Tibial nerve (tissue), 4 donors: ENCODE results near the gene NHSL1. TPM values are rescaled to one million over a fixed set of nuclear protein-coding genes. Genes with fewer than 3 reads are reported as not detected.

ENCODE experiments used
- DNase-seq, 2 donors: peaks; one replicate each; pipeline ENCODE4 v3.0.0-alpha.2; 2019; ENCODE audit warnings: low spot score in 2 of 2
- H3K27ac ChIP-seq, 4 donors: fragments of 200-600 bp; sonication (generic) in 3 of 4; one replicate each; pipeline ENCODE4 v1.5.1; 2017 to 2019; ENCODE audit warnings: mild to moderate bottlenecking in 1 of 4
- H3K27me3 ChIP-seq, 2 donors: fragments of 200-600 bp; sonication (generic) in 1 of 2; one replicate each; pipeline versions ENCODE4 v1.5.1 to v1.6.0; 2017 to 2019
- H3K36me3 ChIP-seq, 3 donors: fragments of 200-600 bp; sonication (generic); one replicate each; pipeline ENCODE4 v1.5.1; 2018 to 2019
- H3K4me1 ChIP-seq, 4 donors: fragments of 200-600 bp; sonication (generic) in 3 of 4; one replicate each; pipeline ENCODE4 v1.5.1; 2017 to 2019
- H3K4me3 ChIP-seq, 4 donors: fragments of 200-600 bp; sonication (generic) in 3 of 4; one replicate each; pipeline ENCODE4 v1.5.1; 2017 to 2019; ENCODE audit warnings: mild to moderate bottlenecking in 1 of 4, moderate library complexity in 1 of 4
- H3K9me3 ChIP-seq, 4 donors: fragments of 200-600 bp; sonication (generic) in 3 of 4; one replicate each; pipeline ENCODE4 v1.5.1; 2017 to 2019
- EP300 ChIP-seq, 2 donors: sonication (generic); formaldehyde crosslinking; IDR thresholded peaks; one replicate each; pipeline ENCODE4 v1.6.1; 2017; ENCODE audit warnings: antibody characterized with exemption in 2 of 2, mild to moderate bottlenecking in 1 of 2
- POLR2A ChIP-seq, 2 donors: fragments of 450-650 bp; IDR thresholded peaks; one replicate each; pipeline ENCODE4 v1.6.1; 2017; ENCODE audit warnings: antibody characterized with exemption in 2 of 2, mild to moderate bottlenecking in 2 of 2, moderate library complexity in 2 of 2
- WGBS, 2 donors: methylation state at CpG; one replicate each; pipeline ENCODE4 v1.1.5; 2018; 5-methylcytosine and 5-hydroxymethylcytosine counted together
- total RNA-seq, 4 donors: library from RNA; depleted of rRNA; stranded (reverse); fragments of >200 nt; gene quantifications; one replicate each; pipeline ENCODE4 v1.1.0, GENCODE V29; 2016
- TF ChIP-seq, protein P1 (sequence below), 5 experiments: fragments of 200-600 bp in 3 of 5; fragments of 450-650 bp in 2 of 5; sonication (generic) in 3 of 5; IDR thresholded peaks; one replicate each; pipeline ENCODE4 v1.5.1; 2016 to 2019; ENCODE audit warnings: antibody characterized with exemption in 5 of 5, mild to moderate bottlenecking in 3 of 5, moderate library complexity in 2 of 5

Gene NHSL1
- total RNA-seq, 4 donors from 2014 or later, result 8.6 to 17.3 (median 12.6) TPM

DNA sequence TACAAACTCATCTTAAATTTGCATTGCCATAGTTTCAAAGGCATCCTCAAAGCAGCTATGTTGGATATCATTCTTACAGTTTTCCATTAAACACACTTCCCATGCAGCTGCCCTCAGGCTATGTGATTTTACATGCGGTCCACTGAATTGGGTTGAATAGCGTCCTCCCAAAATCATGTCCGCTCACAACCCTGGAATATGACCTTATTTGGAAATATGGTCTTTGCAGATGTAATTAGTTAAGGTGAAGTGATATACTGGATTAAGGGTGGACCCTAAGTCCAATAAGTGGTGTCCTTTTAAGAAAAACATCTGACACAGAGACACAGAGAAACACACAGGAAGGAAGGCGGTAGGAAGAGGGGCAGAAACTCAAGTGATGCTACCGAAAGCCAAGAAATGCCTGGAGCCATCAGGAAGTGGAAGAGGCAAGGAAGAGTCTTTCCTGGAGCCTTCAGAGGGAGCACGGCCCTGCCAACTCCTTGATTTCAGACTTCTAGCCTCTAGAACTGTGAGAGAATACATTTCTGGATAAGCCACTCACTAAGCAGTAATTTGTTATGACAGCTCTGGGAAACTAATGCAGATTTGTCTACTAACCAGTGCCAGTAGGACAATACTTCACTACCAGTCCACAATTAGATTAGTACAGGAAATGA is 42.7 kb upstream of the NHSL1 start:
- TF ChIP-seq, protein P1, sequence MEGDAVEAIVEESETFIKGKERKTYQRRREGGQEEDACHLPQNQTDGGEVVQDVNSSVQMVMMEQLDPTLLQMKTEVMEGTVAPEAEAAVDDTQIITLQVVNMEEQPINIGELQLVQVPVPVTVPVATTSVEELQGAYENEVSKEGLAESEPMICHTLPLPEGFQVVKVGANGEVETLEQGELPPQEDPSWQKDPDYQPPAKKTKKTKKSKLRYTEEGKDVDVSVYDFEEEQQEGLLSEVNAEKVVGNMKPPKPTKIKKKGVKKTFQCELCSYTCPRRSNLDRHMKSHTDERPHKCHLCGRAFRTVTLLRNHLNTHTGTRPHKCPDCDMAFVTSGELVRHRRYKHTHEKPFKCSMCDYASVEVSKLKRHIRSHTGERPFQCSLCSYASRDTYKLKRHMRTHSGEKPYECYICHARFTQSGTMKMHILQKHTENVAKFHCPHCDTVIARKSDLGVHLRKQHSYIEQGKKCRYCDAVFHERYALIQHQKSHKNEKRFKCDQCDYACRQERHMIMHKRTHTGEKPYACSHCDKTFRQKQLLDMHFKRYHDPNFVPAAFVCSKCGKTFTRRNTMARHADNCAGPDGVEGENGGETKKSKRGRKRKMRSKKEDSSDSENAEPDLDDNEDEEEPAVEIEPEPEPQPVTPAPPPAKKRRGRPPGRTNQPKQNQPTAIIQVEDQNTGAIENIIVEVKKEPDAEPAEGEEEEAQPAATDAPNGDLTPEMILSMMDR (IDR thresholded peaks at IDR 0.05), result no peak
- no peak for TF ChIP-seq POLR2A (IDR thresholded peaks at IDR 0.05)
- no peak for TF ChIP-seq EP300 (IDR thresholded peaks at IDR 0.05)
- peaks cover 0 to 54% (median 7%) of the 10 kb centered on the region in 4 donors for H3K4me1 ChIP-seq
- no peak for DNase-seq
- no peak overlapping the region for H3K4me3 ChIP-seq
- peak overlapping the region in 2 of 4 donors; percentile 47 to 73 for H3K27ac ChIP-seq
- no peaks in the 10 kb centered on the region for H3K9me3 ChIP-seq
- H3K36me3 ChIP-seq, result no peaks in the 10 kb centered on the region
- WGBS, 2 donors, result 77 to 81% methylated on average over 6 of the region's 6 CpGs
- H3K27me3 ChIP-seq, result no peaks in the 10 kb centered on the region

DNA sequence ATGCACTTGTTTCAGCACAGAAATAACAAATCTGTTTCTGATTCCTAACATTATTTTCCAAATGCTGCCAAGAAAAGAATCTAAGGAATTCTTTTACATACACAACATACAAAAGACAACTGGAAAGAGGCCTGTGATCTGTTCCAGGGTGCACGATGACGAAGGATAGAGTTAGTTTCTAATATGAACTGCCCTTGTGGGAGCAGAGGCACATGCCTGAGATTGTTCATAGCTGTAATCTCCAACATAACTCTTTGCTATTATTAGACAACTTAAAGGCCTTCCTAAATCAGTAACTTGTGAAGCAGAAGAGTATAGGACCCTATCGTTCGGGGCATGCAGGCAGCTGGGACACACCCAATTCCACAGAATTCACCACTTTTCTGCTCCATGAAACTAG is 41.2 kb upstream of the NHSL1 start:
- Histone ChIP-seq H3K9me3 (no peaks in the 10 kb centered on the region), H3K4me3 (no peak overlapping the region), H3K4me1 (peaks cover 0 to 48% (median 7%) of the 10 kb centered on the region in 4 donors), H3K27ac (peak overlapping the region in 2 of 4 donors; percentile 47 to 73), H3K27me3 (no peaks in the 10 kb centered on the region), H3K36me3 (no peaks in the 10 kb centered on the region)
- no peak for DNase-seq
- 28 to 30% methylated on average over 4 of the region's 4 CpGs for WGBS, 2 donors
- TF ChIP-seq, protein P1 (IDR thresholded peaks at IDR 0.05), result no peak
- no peak for TF ChIP-seq EP300 (IDR thresholded peaks at IDR 0.05)
- no peak for TF ChIP-seq POLR2A (IDR thresholded peaks at IDR 0.05)

DNA sequence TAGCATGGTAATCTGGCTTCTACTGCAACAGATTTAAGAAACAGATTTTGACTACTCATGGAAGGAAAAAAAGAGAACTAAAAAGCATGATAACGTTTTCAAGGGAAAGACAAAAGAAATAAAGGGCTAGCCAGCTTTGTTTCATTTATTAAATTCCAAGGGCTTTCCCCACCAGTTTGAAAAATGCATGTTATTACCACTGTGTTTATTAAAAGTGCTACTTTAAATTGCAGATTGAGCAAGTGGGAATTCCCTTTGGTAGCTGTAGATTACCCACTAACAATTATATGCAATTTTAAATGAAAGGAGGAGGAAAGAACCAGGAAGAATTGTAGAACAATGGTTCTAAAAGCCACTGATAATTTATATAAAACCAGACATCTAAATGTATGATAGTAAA is 40.6 kb upstream of the NHSL1 start:
- Histone ChIP-seq H3K4me1 (peaks cover 0 to 45% (median 7%) of the 10 kb centered on the region in 4 donors), H3K4me3 (no peak overlapping the region), H3K27me3 (no peaks in the 10 kb centered on the region), H3K27ac (peak overlapping the region in 2 of 4 donors; percentile 47 to 73), H3K36me3 (no peaks in the 10 kb centered on the region), H3K9me3 (no peaks in the 10 kb centered on the region)
- 9 to 13% methylated on average over 1 of the region's 1 CpG for WGBS, 2 donors
- TF ChIP-seq POLR2A (IDR thresholded peaks at IDR 0.05), result no peak
- no peak for TF ChIP-seq EP300 (IDR thresholded peaks at IDR 0.05)
- TF ChIP-seq, protein P1 (IDR thresholded peaks at IDR 0.05), result no peak
- DNase-seq, result no peak

DNA sequence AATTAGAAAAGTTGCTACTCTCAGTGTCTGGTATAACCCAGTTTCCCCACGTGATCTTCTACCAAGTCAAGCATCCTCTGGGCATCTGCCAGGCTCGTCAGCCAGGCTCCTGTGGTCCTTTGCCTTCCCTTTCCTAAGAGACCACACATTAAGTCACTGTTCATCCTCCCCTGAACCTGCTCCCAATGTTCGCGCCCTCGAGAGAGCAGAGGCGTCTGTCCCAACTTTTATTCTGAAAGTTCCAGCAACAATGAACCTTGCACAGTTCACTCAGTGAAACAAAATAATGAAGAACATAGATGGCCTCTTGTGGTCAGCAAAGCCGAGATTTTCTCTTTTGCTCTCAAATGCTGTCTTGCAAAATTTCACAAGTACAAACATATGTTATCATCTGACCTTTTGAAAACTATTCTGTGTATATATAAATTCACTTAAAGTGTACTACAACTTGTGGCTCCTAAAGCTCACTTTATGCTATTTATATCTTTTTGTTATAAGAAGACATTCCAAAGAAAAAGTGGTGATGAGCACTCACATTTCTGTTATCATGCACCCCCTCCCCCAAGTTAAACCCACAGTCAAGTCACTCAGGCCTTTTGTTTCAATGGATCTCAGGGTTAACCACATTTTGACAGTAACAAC is 39.2 kb upstream of the NHSL1 start:
- WGBS, 2 donors, result 27 to 36% methylated on average over 7 of the region's 7 CpGs
- Histone ChIP-seq H3K27me3 (no peaks in the 10 kb centered on the region), H3K4me3 (no peak overlapping the region), H3K9me3 (no peaks in the 10 kb centered on the region), H3K36me3 (no peaks in the 10 kb centered on the region), H3K27ac (peak overlapping the region in 2 of 4 donors; percentile 32 to 38), H3K4me1 (peaks cover 0 to 45% (median 7%) of the 10 kb centered on the region in 4 donors)
- peak in 1 of 2 donors; percentile 44 for DNase-seq
- no peak for TF ChIP-seq POLR2A (IDR thresholded peaks at IDR 0.05)
- TF ChIP-seq, protein P1 (IDR thresholded peaks at IDR 0.05), result no peak
- no peak for TF ChIP-seq EP300 (IDR thresholded peaks at IDR 0.05)

DNA sequence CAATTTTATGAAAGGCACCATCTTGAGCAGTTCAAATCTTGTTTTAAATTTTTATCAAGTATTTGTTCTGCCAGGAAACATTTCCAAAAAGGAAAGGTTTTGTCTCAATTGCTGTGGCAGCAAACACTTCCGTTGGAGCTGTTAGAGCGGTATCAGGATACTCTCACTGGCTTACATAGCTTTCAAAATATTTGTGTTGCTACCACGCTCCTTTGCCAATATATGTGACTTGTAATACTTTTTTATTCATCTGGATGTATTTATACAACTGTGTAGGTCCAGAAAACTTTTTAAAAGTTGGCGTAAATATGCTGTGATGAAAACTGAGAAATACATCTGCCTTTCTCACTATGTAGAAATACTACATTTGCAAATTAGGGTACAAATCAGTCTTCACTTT is 37.8 kb upstream of the NHSL1 start:
- H3K27me3 ChIP-seq, result no peaks in the 10 kb centered on the region
- H3K27ac ChIP-seq, result peak overlapping the region in 2 of 4 donors; percentile 8 to 32
- H3K4me1 ChIP-seq, result peaks cover 0 to 45% (median 7%) of the 10 kb centered on the region in 4 donors
- WGBS, 2 donors, result 36 to 54% methylated on average over 4 of the region's 4 CpGs
- H3K4me3 ChIP-seq, result no peak overlapping the region
- TF ChIP-seq POLR2A (IDR thresholded peaks at IDR 0.05), result no peak
- TF ChIP-seq, protein P1 (IDR thresholded peaks at IDR 0.05), result no peak
- no peak for TF ChIP-seq EP300 (IDR thresholded peaks at IDR 0.05)
- no peaks in the 10 kb centered on the region for H3K9me3 ChIP-seq
- no peak for DNase-seq
- H3K36me3 ChIP-seq, result no peaks in the 10 kb centered on the region
